Measurements from ENCODE around the gene C1QTNF12. TPM values are rescaled to one million over a fixed set of nuclear protein-coding genes. Genes with fewer than 3 reads are reported as not detected.

Gene C1QTNF12
- total RNA-seq, 2 experiments from 2014 or later, result 3.4 to 4.8 TPM

GRCh38 chr1:1213345-1214265 is 32.9 kb downstream of the C1QTNF12 start, which contains the start of gene TNFRSF4:
TSS of gene TNFRSF4 (minus strand) at chr1:1214153. CDS start at chr1:1214127, 26 bp downstream.
- H3K4me1 ChIP-seq (ENCODE audit: insufficient read depth, low read length), result peaks cover 90% of the 10 kb centered on the region
- ChIA-PET POLR2A (interaction anchor here (0.8 to 1.2 kb wide), 3 partner anchors 40 to 92 kb away, joined by 3 to 5 read pairs (median 3); partner anchors contain the start of gene TTLL10), CTCF (no interaction called here)
- Mint-ChIP-seq H3K27ac (peak within 1 kb of the TSS; percentile 96), H3K4me3 (peak within 1 kb of the TSS; percentile 69), H3K36me3 (ENCODE audit: low read depth) (peaks cover 18% of the 10 kb centered on the region), H3K4me1 (ENCODE audit: low read depth) (peaks cover 29% of the 10 kb centered on the region), H3K9me3 (no peaks in the 10 kb centered on the region), H3K27me3 (no peaks in the 10 kb centered on the region)
- peak; percentile 31 for ATAC-seq (ENCODE audit: poor library complexity)
- TF ChIP-seq CTCF (IDR thresholded peaks at IDR 0.05), result no peak
- peaks cover 15% of the 10 kb centered on the region for H3K36me3 ChIP-seq (ENCODE audit: insufficient read depth, low read length)
- intact Hi-C loops (cut with DNase I, micrococcal nuclease), result no loop called here
- no peaks in the 10 kb centered on the region for H3K27me3 ChIP-seq (ENCODE audit: control insufficient read depth in 1 of 2, insufficient read depth in 2 of 2, low read length in 2 of 2)
- H3K4me3 ChIP-seq (ENCODE audit: low read length), result peak within 1 kb of the TSS; percentile 68
- DNase-seq, result peak in 6 of 14 experiments; percentile 33 to 77 (median 49)
- peaks cover 0 to 3% of the 10 kb centered on the region in 2 experiments for H3K9me3 ChIP-seq (ENCODE audit: control insufficient read depth in 1 of 2, insufficient read depth in 1 of 2, low read length in 2 of 2)
- H3K27ac ChIP-seq (ENCODE audit: low read depth in 1 of 2, low read length in 2 of 2), result peak within 1 kb of the TSS; percentile 46 to 86

- peak overlapping the region; percentile 46 to 66 for H3K27ac ChIP-seq (ENCODE audit: low read depth in 1 of 2, low read length in 2 of 2)
- Mint-ChIP-seq H3K4me3 (peak overlapping the region; percentile 42), H3K27me3 (no peaks in the 10 kb centered on the region), H3K9me3 (no peaks in the 10 kb centered on the region), H3K27ac (no peak overlapping the region), H3K36me3 (ENCODE audit: low read depth) (peaks cover 13% of the 10 kb centered on the region), H3K4me1 (ENCODE audit: low read depth) (peaks cover 36% of the 10 kb centered on the region)
- peaks cover 89% of the 10 kb centered on the region for H3K4me1 ChIP-seq (ENCODE audit: insufficient read depth, low read length)
- peaks cover 0 to 3% of the 10 kb centered on the region in 2 experiments for H3K9me3 ChIP-seq (ENCODE audit: control insufficient read depth in 1 of 2, insufficient read depth in 1 of 2, low read length in 2 of 2)
- ATAC-seq (ENCODE audit: poor library complexity) (peak; percentile 5), DNase-seq (peak in 6 of 14 experiments; percentile 37 to 81 (median 63))
- no peaks in the 10 kb centered on the region for H3K27me3 ChIP-seq (ENCODE audit: control insufficient read depth in 1 of 2, insufficient read depth in 2 of 2, low read length in 2 of 2)
- H3K36me3 ChIP-seq (ENCODE audit: insufficient read depth, low read length), result peaks cover 8% of the 10 kb centered on the region
- TF ChIP-seq CTCF (IDR thresholded peaks at IDR 0.05), result no peak
- H3K4me3 ChIP-seq (ENCODE audit: low read length), result peak overlapping the region; percentile 68
- ChIA-PET CTCF (no interaction called here), POLR2A (interaction anchor here (0.8 to 1.2 kb wide), 3 partner anchors 39 to 91 kb away, joined by 3 to 5 read pairs (median 3); partner anchors contain the start of gene TTLL10)
- intact Hi-C loops (cut with DNase I, micrococcal nuclease), result no loop called here
Observed at GRCh38 chr1:1212780-1213344, 33.7 kb downstream of the C1QTNF12 start.

- intact Hi-C loops (cut with DNase I, micrococcal nuclease), result no loop called here
- peaks cover 6% of the 10 kb centered on the region for H3K36me3 Mint-ChIP-seq (ENCODE audit: low read depth)
- H3K27ac Mint-ChIP-seq, result peak overlapping the region; percentile 44
- ATAC-seq (ENCODE audit: poor library complexity) (no peak), DNase-seq (peak in 2 of 14 experiments; percentile 5 to 38)
- peaks cover 2% of the 10 kb centered on the region for H3K36me3 ChIP-seq (ENCODE audit: insufficient read depth, low read length)
- no peaks in the 10 kb centered on the region for H3K27me3 ChIP-seq (ENCODE audit: control insufficient read depth in 1 of 2, insufficient read depth in 2 of 2, low read length in 2 of 2)
- H3K4me1 ChIP-seq (ENCODE audit: insufficient read depth, low read length), result peaks cover 90% of the 10 kb centered on the region
- TF ChIP-seq CTCF (IDR thresholded peaks at IDR 0.05), result no peak
- ChIA-PET POLR2A (no interaction called here), CTCF (no interaction called here)
- H3K9me3 ChIP-seq (ENCODE audit: control insufficient read depth in 1 of 2, insufficient read depth in 1 of 2, low read length in 2 of 2), result no peaks in the 10 kb centered on the region
- peak overlapping the region; percentile 35 for H3K4me3 ChIP-seq (ENCODE audit: low read length)
- peak overlapping the region; percentile 45 for H3K4me3 Mint-ChIP-seq
- no peaks in the 10 kb centered on the region for H3K27me3 Mint-ChIP-seq
- peaks cover 35% of the 10 kb centered on the region for H3K4me1 Mint-ChIP-seq (ENCODE audit: low read depth)
- H3K27ac ChIP-seq (ENCODE audit: low read depth in 1 of 2, low read length in 2 of 2), result peak overlapping the region in 1 of 2 donors; percentile 40
- no peaks in the 10 kb centered on the region for H3K9me3 Mint-ChIP-seq
Observed at GRCh38 chr1:1211541-1212441, 34.7 kb downstream of the C1QTNF12 start.

Measured in CD4-positive, alpha-beta T cell (primary cell).